ENCODE measurements around the gene TENM4. TPM values are rescaled to one million over a fixed set of nuclear protein-coding genes. Genes with fewer than 3 reads are reported as not detected.

TENM4 gene
- total RNA-seq, 1 experiment from 2014 or later, result 9.9 TPM

GRCh38 chr11:79113054-79113690 is 327.7 kb downstream of the TENM4 start:
- ChIA-PET POLR2A (no interaction called here), CTCF (interaction anchor here (1.0 kb wide), 1 partner anchor 12 kb away, joined by 3 read pairs; no protein-coding TSS in a partner anchor)
- H3K9me3 Mint-ChIP-seq (ENCODE audit: unreplicated experiment), result no peaks in the 10 kb centered on the region
- DNase-seq (ENCODE audit: unreplicated experiment), result no peak
- TF ChIP-seq, protein P1, sequence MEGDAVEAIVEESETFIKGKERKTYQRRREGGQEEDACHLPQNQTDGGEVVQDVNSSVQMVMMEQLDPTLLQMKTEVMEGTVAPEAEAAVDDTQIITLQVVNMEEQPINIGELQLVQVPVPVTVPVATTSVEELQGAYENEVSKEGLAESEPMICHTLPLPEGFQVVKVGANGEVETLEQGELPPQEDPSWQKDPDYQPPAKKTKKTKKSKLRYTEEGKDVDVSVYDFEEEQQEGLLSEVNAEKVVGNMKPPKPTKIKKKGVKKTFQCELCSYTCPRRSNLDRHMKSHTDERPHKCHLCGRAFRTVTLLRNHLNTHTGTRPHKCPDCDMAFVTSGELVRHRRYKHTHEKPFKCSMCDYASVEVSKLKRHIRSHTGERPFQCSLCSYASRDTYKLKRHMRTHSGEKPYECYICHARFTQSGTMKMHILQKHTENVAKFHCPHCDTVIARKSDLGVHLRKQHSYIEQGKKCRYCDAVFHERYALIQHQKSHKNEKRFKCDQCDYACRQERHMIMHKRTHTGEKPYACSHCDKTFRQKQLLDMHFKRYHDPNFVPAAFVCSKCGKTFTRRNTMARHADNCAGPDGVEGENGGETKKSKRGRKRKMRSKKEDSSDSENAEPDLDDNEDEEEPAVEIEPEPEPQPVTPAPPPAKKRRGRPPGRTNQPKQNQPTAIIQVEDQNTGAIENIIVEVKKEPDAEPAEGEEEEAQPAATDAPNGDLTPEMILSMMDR (IDR thresholded peaks at IDR 0.05; ENCODE audit: unreplicated experiment), result no peak
- BruUV-seq (replicated peaks), result no TSS peak
- H3K4me3 Mint-ChIP-seq (ENCODE audit: unreplicated experiment), result no peak overlapping the region
- no peaks in the 10 kb centered on the region for H3K27me3 Mint-ChIP-seq (ENCODE audit: insufficient read depth, unreplicated experiment)
- intact Hi-C loops (cut with micrococcal nuclease), result no loop called here
- H3K36me3 Mint-ChIP-seq (ENCODE audit: insufficient read depth, unreplicated experiment), result no peaks in the 10 kb centered on the region
- H3K27ac Mint-ChIP-seq (ENCODE audit: low read depth, unreplicated experiment), result no peak overlapping the region
- H3K4me1 Mint-ChIP-seq (ENCODE audit: insufficient read depth, unreplicated experiment), result no peaks in the 10 kb centered on the region

- Mint-ChIP-seq H3K4me1 (ENCODE audit: insufficient read depth, unreplicated experiment) (no peaks in the 10 kb centered on the region), H3K27ac (ENCODE audit: low read depth, unreplicated experiment) (no peak overlapping the region), H3K36me3 (ENCODE audit: insufficient read depth, unreplicated experiment) (no peaks in the 10 kb centered on the region), H3K27me3 (ENCODE audit: insufficient read depth, unreplicated experiment) (no peaks in the 10 kb centered on the region), H3K4me3 (ENCODE audit: unreplicated experiment) (no peak overlapping the region), H3K9me3 (ENCODE audit: unreplicated experiment) (no peaks in the 10 kb centered on the region)
- TF ChIP-seq, protein P1 (IDR thresholded peaks at IDR 0.05; ENCODE audit: unreplicated experiment), result no peak
- ChIA-PET CTCF (interaction anchor here (4.0 kb wide), 1 partner anchor 11 kb away, joined by 22 read pairs; no protein-coding TSS in a partner anchor), POLR2A (interaction anchor here (1.4 kb wide), 1 partner anchor 10 kb away, joined by 3 read pairs; no protein-coding TSS in a partner anchor)
- no TSS peak for BruUV-seq (replicated peaks)
- intact Hi-C loops (cut with micrococcal nuclease), result no loop called here
- DNase-seq (ENCODE audit: unreplicated experiment), result no peak
These were observed 330.0 kb downstream of the TENM4 start for GRCh38 chr11:79110796-79111195.

GRCh38 chr11:79110321-79110720 is 330.5 kb downstream of the TENM4 start:
- intact Hi-C loops (cut with micrococcal nuclease), result no loop called here
- H3K36me3 Mint-ChIP-seq (ENCODE audit: insufficient read depth, unreplicated experiment), result no peaks in the 10 kb centered on the region
- no peak for DNase-seq (ENCODE audit: unreplicated experiment)
- BruUV-seq (replicated peaks), result no TSS peak
- ChIA-PET POLR2A (interaction anchor here (1.4 kb wide), 1 partner anchor 11 kb away, joined by 3 read pairs; no protein-coding TSS in a partner anchor), CTCF (interaction anchor here (4.0 kb wide), 1 partner anchor 10 kb away, joined by 22 read pairs; no protein-coding TSS in a partner anchor)
- no peaks in the 10 kb centered on the region for H3K4me1 Mint-ChIP-seq (ENCODE audit: insufficient read depth, unreplicated experiment)
- H3K27me3 Mint-ChIP-seq (ENCODE audit: insufficient read depth, unreplicated experiment), result no peaks in the 10 kb centered on the region
- TF ChIP-seq, protein P1 (IDR thresholded peaks at IDR 0.05; ENCODE audit: unreplicated experiment), result no peak
- H3K9me3 Mint-ChIP-seq (ENCODE audit: unreplicated experiment), result no peaks in the 10 kb centered on the region
- no peak overlapping the region for H3K4me3 Mint-ChIP-seq (ENCODE audit: unreplicated experiment)
- no peak overlapping the region for H3K27ac Mint-ChIP-seq (ENCODE audit: low read depth, unreplicated experiment)

- Mint-ChIP-seq H3K9me3 (ENCODE audit: unreplicated experiment) (no peaks in the 10 kb centered on the region), H3K36me3 (ENCODE audit: insufficient read depth, unreplicated experiment) (no peaks in the 10 kb centered on the region), H3K4me1 (ENCODE audit: insufficient read depth, unreplicated experiment) (no peaks in the 10 kb centered on the region), H3K27me3 (ENCODE audit: insufficient read depth, unreplicated experiment) (no peaks in the 10 kb centered on the region), H3K4me3 (ENCODE audit: unreplicated experiment) (no peak overlapping the region), H3K27ac (ENCODE audit: low read depth, unreplicated experiment) (no peak overlapping the region)
- intact Hi-C loops (cut with micrococcal nuclease), result no loop called here
- no TSS peak for BruUV-seq (replicated peaks)
- no peak for DNase-seq (ENCODE audit: unreplicated experiment)
- ChIA-PET POLR2A (no interaction called here), CTCF (interaction anchor here (0.7 to 4.0 kb wide), 5 partner anchors 9 to 463 kb away, joined by 3 to 22 read pairs (median 3); no protein-coding TSS in a partner anchor)
- TF ChIP-seq, protein P1 (IDR thresholded peaks at IDR 0.05; ENCODE audit: unreplicated experiment), result no peak
These were observed 332.0 kb downstream of the TENM4 start for GRCh38 chr11:79108851-79109250.

Data from MCF 10A (cell line).